GM18519 (cell line): ENCODE results near the gene GLMN.

Experiments
- ATAC-seq: cut with Tn5 transposase; IDR thresholded peaks from one replicate; pipeline ENCODE4 v1.9.1; 2021; ENCODE audit warnings: mild to moderate bottlenecking, moderate library complexity; ENCODE audit not compliant: unreplicated experiment, low FRiP score

GLMN gene

GRCh38 chr1:92203105-92203504 lies 95.7 kb downstream of the GLMN start:
- no peak for ATAC-seq

DNA sequence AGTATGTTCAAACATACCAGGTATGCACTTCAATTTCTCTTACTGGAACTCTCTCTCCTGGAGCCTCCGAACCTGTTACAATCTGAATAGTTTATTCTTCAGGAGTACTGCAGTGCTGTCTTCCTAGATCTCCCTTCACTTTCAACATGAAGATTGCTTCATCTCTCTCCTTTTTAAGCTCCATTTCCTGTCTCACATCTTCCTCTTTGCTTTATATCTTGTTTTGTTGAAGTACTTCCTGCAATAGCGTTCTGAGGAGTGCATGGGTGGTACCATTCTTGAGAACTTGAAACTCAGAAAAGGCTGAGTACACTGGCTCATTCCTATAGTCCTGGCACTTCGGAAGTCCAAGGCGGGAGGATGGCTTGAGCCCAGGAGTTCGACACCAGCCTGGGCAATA lies 96.8 kb downstream of the GLMN start:
- no peak for ATAC-seq
